Smooth muscle cell (in vitro differentiated cells): ENCODE data around the gene GALNT1. TPM values are rescaled to one million over a fixed set of nuclear protein-coding genes. Genes with fewer than 3 reads are reported as not detected.

ENCODE experiments used
- DNase-seq: peaks from one replicate; lab custom pipeline; 2025; ENCODE audit not compliant: unreplicated experiment; lab: John Stamatoyannopoulos, UW
- H2AFZ ChIP-seq: fragments of 200-600 bp; sonication (generic); 2 replicates; pipeline ENCODE4 v1.6.0; 2016; ENCODE audit warnings: antibody characterized with exemption, low read depth, mild to moderate bottlenecking
- H3F3A ChIP-seq: fragments of 200-600 bp; sonication (generic); 2 replicates; pipeline ENCODE4 v1.6.0; 2017; ENCODE audit warnings: antibody characterized with exemption, low read depth
- H3K27ac ChIP-seq: fragments of 200-600 bp; sonication (generic); 2 replicates; pipeline ENCODE4 v1.5.1; 2016; ENCODE audit warnings: low read depth, mild to moderate bottlenecking
- H3K27me3 ChIP-seq: fragments of 200-600 bp; sonication (generic); 2 replicates; pipeline ENCODE4 v1.6.1; 2016; ENCODE audit warnings: low read depth, mild to moderate bottlenecking
- H3K36me3 ChIP-seq: fragments of 200-600 bp; sonication (generic); 2 replicates; pipeline ENCODE4 v1.5.1; 2016; ENCODE audit warnings: low read depth
- H3K4me1 ChIP-seq: fragments of 200-600 bp; sonication (generic); 2 replicates; pipeline ENCODE4 v1.5.1; 2016; ENCODE audit warnings: low read depth
- H3K4me2 ChIP-seq: fragments of 200-600 bp; sonication (generic); 2 replicates; pipeline ENCODE4 v1.6.0; 2016; ENCODE audit warnings: mild to moderate bottlenecking
- H3K4me3 ChIP-seq: fragments of 200-600 bp; sonication (generic); 2 replicates; pipeline ENCODE4 v1.5.1; 2016; ENCODE audit warnings: mild to moderate bottlenecking
- H3K79me2 ChIP-seq: fragments of 200-600 bp; sonication (generic); 2 replicates; pipeline ENCODE4 v1.6.0; 2016; ENCODE audit warnings: low read depth, mild to moderate bottlenecking
- H3K9ac ChIP-seq: fragments of 200-600 bp; sonication (generic); 2 replicates; pipeline ENCODE4 v1.6.0; 2016; ENCODE audit warnings: low read depth
- H3K9me3 ChIP-seq: fragments of 200-600 bp; sonication (generic); replicated peaks from 2 replicates; pipeline ENCODE4 v1.5.1; 2016; ENCODE audit warnings: low read depth
- H4K20me1 ChIP-seq: fragments of 200-600 bp; sonication (generic); 2 replicates; pipeline ENCODE4 v1.6.0; 2016; ENCODE audit warnings: low read depth
- CTCF ChIP-seq: fragments of 200-600 bp; sonication (generic); IDR thresholded peaks from 2 replicates; pipeline ENCODE4 v1.5.1; 2017; ENCODE audit warnings: borderline replicate concordance, mild to moderate bottlenecking, antibody characterized with exemption; ENCODE audit not compliant: insufficient read depth, poor library complexity, severe bottlenecking
- WGBS: methylation state at CpG from one replicate; pipeline ENCODE4 v1.1.7; 2016; ENCODE audit warnings: low lambda C conversion rate; 5-methylcytosine and 5-hydroxymethylcytosine counted together
- polyA plus RNA-seq: library from polyadenylated mRNA; unstranded; fragments of >200 nt; fragmentation: Nextera tagmentation; extraction: Ambion mirVana; gene quantifications from 2 replicates; pipeline ENCODE4 v1.2.1, GENCODE V29; 2016
- total RNA-seq: library from RNA; depleted of rRNA; stranded (reverse); fragments of >200 nt; gene quantifications from 2 replicates; pipeline ENCODE4 v1.2.3, GENCODE V29; 2014

GALNT1 gene
- total and polyA plus RNA-seq, 2 experiments from 2014 or later: 151 to 195 TPM

GRCh38 chr18:35617865-35618264 lies 36.3 kb downstream of the GALNT1 start:
- peak overlapping the region; percentile 98 for H3K27ac ChIP-seq

GRCh38 chr18:35618289-35618688 lies 36.7 kb downstream of the GALNT1 start:
- Histone ChIP-seq H3K4me2 (peak overlapping the region; percentile 83), H2AFZ (no peak overlapping the region), H4K20me1 (no peaks in the 10 kb centered on the region), H3F3A (peaks cover 6% of the 10 kb centered on the region), H3K4me3 (no peak overlapping the region), H3K27ac (peak overlapping the region; percentile 98), H3K4me1 (peaks cover 42% of the 10 kb centered on the region), H3K9me3 (no peaks in the 10 kb centered on the region), H3K27me3 (no peaks in the 10 kb centered on the region), H3K36me3 (no peaks in the 10 kb centered on the region), H3K9ac (peak overlapping the region; percentile 52), H3K79me2 (peaks cover 84% of the 10 kb centered on the region)
- no peak for DNase-seq
- TF ChIP-seq CTCF: no peak

More at GRCh38 chr18:35617865-35618264, 36.3 kb downstream of the GALNT1 start:
- no peak overlapping the region for H3K4me3 ChIP-seq
- no peak overlapping the region for H2AFZ ChIP-seq
- H3K79me2 ChIP-seq: peaks cover 84% of the 10 kb centered on the region
- peaks cover 6% of the 10 kb centered on the region for H3F3A ChIP-seq
- peaks cover 42% of the 10 kb centered on the region for H3K4me1 ChIP-seq
- DNase-seq: no peak
- no peaks in the 10 kb centered on the region for H3K27me3 ChIP-seq
- H3K4me2 ChIP-seq: peak overlapping the region; percentile 83
- H3K36me3 ChIP-seq: no peaks in the 10 kb centered on the region
- H3K9me3 ChIP-seq: no peaks in the 10 kb centered on the region
- 68% methylated on average over 1 of the region's 1 CpG for WGBS
- no peaks in the 10 kb centered on the region for H4K20me1 ChIP-seq
- H3K9ac ChIP-seq: peak overlapping the region; percentile 88
- TF ChIP-seq CTCF: no peak

GRCh38 chr18:35618696-35619095 lies 37.2 kb downstream of the GALNT1 start:
- H3K4me1 ChIP-seq: peaks cover 45% of the 10 kb centered on the region
- peak overlapping the region; percentile 83 for H3K4me2 ChIP-seq
- H3K27ac ChIP-seq: peak overlapping the region; percentile 98
- no peak for DNase-seq
- H3K9me3 ChIP-seq: no peaks in the 10 kb centered on the region
- peak overlapping the region; percentile 12 for H3K4me3 ChIP-seq
- H4K20me1 ChIP-seq: peaks cover 2% of the 10 kb centered on the region
- peaks cover 84% of the 10 kb centered on the region for H3K79me2 ChIP-seq
- H3K9ac ChIP-seq: peak overlapping the region; percentile 52
- WGBS: 9% methylated on average over 5 of the region's 5 CpGs
- peaks cover 6% of the 10 kb centered on the region for H3F3A ChIP-seq
- no peaks in the 10 kb centered on the region for H3K36me3 ChIP-seq
- H3K27me3 ChIP-seq: no peaks in the 10 kb centered on the region
- H2AFZ ChIP-seq: peak overlapping the region; percentile 25
- no peak for TF ChIP-seq CTCF

GRCh38 chr18:35619464-35619863 lies 37.9 kb downstream of the GALNT1 start:
- Histone ChIP-seq H3K4me3 (no peak overlapping the region), H3K27me3 (no peaks in the 10 kb centered on the region), H3K79me2 (peaks cover 84% of the 10 kb centered on the region), H3F3A (peaks cover 6% of the 10 kb centered on the region), H2AFZ (no peak overlapping the region), H3K9ac (peak overlapping the region; percentile 52), H3K9me3 (no peaks in the 10 kb centered on the region), H3K27ac (peak overlapping the region; percentile 98), H3K4me2 (peak overlapping the region; percentile 83), H3K4me1 (peaks cover 45% of the 10 kb centered on the region), H3K36me3 (no peaks in the 10 kb centered on the region), H4K20me1 (peaks cover 6% of the 10 kb centered on the region)
- no peak for DNase-seq
- WGBS: 54% methylated on average over 4 of the region's 4 CpGs
- TF ChIP-seq CTCF: no peak
